ENCODE measurements around the gene TPT1.

- TF ChIP-seq CTCF (IDR thresholded peaks at IDR 0.05; ENCODE audit: low read depth, low read length), result no peak
- TF ChIP-seq EZH2phosphoT487 (IDR thresholded peaks at IDR 0.05; ENCODE audit: low read depth), result no peak
These were observed 42.8 kb downstream of the TPT1 start for GRCh38 chr13:45298206-45298505.

All from OCI-LY3 (cell line).